Stimulated activated CD4-positive, alpha-beta T cell treated with anti-CD3 and anti-CD28 coated beads, Interleukin-15, amount 100 ng/mL, for 48 hours (primary cell): ENCODE results near the gene PIK3CD.
"Not testable (repeated sequence)": the region's sequence is repeated elsewhere in the genome, so short reads cannot be mapped to it uniquely, and the experiment has no call there.

Experiments used
- DNase-seq, 2 donors: peaks; one replicate each; pipeline ENCODE4 v3.0.0-alpha.2; 2020; ENCODE audit warnings: low read depth in 2 of 2

Gene PIK3CD

GRCh38 chr1:9621032-9621431 lies 30.5 kb upstream of the PIK3CD start:
- DNase-seq, result no peak

DNA sequence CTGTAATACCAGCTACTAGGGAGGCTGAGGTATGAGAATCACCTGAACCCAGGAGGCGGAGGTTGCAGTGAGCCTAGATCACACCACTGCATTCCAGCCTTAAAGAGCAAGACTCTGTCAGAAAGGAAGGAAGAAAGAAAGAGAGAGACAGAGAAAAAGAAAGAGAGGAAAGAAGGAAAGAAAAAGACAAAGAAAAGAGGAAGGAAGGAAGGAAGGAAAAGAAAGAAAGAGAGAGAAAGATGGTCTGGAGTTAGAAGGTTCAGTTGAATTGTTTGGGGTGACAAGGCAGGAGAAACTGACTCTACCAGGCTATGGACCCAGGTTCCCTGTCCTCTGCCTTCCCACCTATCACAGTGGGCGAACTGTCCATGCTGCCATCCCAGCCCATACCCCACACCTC lies 27.4 kb upstream of the PIK3CD start:
- no peak for DNase-seq

- DNase-seq, result not testable (repeated sequence)
Observed at GRCh38 chr1:9625030-9625429, 26.5 kb upstream of the PIK3CD start.

GRCh38 chr1:9626201-9626608 lies 25.3 kb upstream of the PIK3CD start:
- no peak for DNase-seq

DNA sequence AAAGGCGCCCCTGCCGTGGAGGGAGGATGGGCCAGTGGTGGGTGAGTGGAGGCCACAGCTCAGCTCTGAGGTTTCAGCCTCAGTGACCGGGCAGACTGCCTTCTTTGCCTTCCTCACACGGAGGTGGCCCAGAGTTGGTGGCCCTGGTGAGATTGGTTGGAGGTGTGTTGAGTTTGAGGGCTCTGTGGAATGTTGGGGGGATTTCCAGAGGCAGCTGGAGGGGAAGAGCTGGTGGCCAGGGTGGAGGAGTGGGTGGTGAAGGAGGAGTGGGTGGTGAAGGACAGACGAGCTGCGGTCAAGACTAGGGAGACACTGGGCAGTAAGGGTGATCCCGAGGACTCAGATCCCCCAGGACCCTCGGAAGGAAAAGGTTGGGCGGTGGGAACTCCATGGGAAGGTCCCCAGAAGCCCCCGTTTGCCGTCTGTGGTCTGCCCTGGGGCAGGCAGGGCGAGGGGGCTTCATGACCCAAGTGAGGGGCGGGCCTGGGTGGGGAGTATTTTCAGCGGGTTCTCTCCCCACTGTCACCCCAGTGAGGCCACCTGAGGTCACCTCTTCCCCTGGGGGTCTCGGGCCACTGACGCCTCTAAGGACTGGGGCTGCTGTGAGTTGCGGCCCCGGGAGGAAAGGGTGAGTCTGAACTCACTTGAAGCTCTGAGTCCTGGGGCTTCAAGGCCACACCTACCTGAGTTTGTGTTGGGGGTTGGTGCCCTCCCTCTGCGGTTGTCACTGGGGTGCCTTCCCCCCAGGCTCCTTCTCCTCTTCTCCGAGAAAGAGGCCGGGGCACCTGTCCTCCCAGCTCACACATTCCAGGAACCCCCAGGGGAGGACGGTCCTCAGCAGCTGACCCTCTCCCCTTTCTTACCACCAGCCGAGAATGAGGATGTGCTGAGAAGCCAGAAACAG lies 22.7 kb upstream of the PIK3CD start:
- DNase-seq, result peak; percentile 65 to 72

DNA sequence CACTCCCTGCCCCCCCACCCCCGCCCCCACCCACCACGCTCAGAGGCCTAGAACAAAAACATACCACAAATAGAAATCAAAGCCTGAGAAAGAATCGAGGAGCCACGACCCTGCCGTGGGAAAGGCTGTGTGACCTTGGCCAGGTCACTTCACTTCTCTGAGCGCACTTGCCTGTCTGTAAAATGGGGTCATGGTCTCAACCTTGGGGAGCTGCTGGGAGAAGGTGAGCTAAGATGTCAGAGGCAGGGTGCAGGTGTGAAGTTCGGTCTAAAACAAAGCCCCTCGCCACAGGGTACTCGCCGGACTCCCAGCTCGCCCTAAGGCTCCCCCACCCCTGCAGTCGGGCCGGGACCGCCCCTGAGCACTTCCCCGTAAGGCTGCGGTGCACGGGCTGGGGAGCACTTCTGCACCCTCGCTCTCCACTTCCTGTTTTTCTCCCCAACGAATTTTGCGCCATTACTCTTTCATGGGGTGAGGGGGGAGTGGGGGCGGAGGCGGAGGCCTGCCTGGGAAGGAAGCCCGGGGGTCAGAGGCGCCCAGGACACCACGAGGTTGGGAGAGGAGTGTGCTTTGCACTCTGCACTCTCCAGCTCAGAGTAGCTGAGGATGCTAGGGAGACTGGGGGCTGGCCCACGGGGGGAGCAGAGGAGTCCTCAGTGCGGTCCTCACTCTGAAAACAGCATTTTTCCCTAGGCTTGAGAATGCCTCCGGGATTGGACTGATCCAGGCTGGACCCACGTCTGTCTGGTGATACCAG lies 21.9 kb upstream of the PIK3CD start:
- peak; percentile 66 to 70 for DNase-seq

DNA sequence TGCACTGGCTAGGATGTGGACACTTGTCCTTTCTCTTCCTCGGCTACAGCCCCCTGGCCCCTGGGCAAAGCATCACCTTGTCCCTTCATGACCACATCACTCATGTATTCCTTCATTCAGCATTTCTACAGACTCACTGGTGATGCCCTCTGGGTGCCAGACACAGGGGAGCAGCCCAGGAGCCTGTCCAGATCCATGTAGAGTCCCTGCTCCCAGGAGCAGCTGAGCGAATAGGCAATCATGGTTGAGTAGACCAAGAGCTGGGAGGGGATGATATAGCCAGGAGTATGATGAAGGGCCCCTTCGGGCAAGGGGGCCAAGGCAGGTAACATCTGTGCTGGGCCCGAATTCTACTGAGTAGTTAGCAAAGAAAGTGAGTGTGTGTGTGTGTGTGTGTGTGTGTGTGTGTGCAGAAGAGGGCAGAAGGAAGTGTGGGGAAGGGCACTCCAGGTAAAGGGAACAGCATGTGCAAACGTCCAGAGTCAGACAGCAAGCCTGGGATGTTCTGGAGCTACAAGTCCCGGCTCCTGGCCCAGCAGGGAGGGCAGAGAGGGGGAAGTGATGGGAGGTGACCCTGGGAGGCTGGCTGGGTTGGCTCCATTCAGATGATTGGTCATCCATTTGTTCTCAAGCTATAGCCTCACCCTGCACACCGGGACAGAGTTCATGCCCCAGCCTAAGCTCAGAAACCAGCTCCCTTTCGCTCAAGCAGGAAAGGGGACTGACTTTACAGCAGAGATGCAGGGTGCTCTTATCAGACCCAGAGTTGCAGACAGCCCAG lies 21.0 kb upstream of the PIK3CD start:
- no peak for DNase-seq

GRCh38 chr1:9631613-9632012 lies 19.9 kb upstream of the PIK3CD start:
- no peak for DNase-seq

DNA sequence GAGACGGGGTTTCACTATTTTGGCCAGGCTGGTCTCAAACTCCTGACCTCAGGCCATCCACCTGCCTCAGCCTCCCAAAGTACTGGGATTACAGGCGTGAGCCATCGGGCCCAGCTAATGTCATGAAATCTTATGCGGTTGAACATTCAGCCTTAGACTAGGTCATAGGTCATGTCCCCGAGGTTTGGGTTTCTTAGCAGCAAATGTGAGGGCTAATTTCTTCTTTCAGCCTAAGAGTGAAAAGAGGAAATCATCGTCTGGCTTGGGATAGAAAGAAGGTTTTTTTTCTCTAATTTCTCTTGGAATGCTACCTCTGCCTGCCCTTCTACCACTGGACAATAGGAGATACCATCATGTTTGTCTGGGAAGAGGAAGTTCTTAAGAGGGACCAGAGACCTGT lies 18.0 kb upstream of the PIK3CD start:
- no peak for DNase-seq

GRCh38 chr1:9634582-9634981 lies 16.9 kb upstream of the PIK3CD start:
- DNase-seq, result no peak

- DNase-seq, result no peak
Observed at GRCh38 chr1:9639227-9639626, 12.3 kb upstream of the PIK3CD start.

GRCh38 chr1:9643351-9644256 lies 7.9 kb upstream of the PIK3CD start:
- DNase-seq, result no peak

DNA sequence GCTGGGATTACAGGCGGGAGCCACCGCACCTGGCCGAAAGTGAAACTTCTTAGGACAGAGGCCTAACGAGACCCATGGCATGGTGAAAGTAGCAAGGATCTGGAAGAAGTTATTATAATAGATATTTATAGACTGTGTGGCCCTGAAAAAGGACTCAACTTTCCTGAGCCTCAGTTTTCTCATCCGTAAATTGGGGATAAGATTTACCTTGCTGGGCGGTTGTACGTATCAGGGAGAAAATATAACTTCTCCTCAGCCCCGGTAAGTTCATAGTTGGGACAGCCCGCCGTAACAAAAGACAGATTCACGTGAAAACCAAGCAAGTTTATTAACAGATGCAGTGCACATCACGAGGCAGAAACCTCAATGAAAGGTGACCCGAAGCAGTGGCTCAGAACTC lies 5.5 kb upstream of the PIK3CD start:
- no peak for DNase-seq

DNA sequence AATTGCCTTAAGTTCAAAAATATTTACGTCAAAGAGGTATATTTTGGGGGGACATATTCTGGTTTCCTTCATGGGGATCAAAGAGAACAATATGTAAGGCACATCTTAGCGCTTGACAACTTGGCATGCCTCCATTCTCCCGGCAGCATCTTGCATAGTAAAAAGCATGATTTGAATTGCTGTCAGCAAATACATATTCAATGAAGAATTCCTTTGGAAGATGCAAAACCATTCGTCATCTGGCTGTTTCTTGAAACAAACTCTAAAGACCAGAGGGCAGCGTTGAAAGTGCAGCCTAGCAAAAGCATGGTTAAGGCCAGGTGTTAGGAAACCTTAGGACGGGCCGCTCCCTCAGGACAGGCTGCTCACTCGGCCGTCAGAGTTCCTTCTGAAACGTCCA lies 3.4 kb upstream of the PIK3CD start:
- no peak for DNase-seq

DNA sequence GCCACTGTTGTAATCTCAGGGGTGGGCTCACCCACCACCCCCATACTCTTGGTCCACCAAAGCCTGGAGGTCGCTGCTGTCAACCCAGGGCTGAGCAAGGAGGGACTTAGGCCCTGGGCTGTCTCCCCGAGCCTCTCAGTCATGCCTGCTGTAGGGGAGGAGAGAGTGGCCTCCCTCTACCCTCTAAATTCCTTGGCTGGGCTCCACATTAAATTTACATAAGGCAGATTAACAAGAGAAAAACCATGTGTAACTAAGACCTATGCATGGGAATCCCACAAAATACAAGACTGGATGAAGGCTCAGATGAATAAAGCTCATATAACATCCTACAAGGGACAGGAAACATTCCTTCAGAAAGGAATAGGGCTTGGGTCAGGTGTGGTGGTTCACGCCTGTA lies 1.8 kb upstream of the PIK3CD start:
- no peak for DNase-seq

DNA sequence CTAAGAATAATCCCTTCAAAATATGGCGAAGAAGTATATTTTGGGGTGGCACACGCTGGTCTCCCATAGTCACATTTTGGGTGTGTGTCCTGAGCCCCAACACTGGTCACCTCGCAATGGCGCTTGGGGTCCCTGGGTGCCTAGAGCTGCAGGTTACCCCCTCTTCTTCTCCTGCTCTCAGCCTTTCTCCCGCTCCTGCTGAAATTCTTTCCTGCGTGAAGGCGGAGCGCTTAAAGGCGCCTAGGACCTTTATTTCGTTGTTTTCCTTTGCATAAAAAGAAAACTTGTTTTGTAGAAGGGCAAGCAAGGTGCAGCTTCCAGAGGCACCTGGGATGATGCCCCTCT lies 339 bp upstream of the PIK3CD start:
- no peak for DNase-seq

GRCh38 chr1:9652379-9653209 lies 1.1 kb downstream of the PIK3CD start:
- DNase-seq, result peak in 1 of 2 donors; percentile 28

DNA sequence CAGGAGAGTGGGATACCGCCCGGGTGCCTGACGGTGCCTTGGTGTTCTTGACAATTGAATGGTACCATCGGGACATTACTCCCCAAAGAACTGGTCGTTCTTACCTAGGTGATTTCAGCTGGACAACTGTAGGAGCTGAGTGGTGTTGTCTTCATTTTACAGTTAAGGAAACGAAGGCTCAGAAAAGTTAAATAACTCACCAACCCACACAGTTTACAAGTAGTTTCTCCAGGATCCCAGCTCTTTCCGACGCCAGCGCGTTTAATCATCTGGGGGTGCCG lies 1.6 kb downstream of the PIK3CD start:
- no peak for DNase-seq

DNA sequence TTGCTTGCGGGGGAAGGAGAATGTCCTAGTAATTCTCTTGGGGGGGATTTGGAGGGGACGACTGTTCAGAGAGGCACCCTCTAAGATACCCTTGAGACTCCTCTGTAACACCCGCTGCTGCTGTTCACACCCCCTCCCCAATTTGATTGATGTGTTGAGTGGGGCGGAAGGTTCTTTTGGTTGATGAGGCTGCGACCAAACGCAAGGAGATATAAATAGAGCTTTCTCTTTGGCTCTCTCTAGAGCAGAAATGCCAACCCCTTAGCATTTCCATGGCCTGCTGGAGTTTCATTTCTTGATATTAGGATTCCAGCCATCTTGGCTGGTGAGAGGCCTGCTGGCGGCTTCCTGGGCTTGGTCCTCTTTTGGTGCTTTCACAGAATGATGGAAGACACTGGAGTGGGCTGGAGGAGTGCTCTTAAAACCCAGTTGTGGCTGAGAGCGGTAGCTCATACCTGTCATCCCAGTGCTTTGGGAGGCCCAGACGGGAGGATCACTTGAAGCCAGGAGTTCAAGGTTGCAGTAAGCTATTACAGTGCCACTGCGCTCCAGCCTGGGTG lies 2.0 kb downstream of the PIK3CD start:
- DNase-seq, result peak in 1 of 2 donors; percentile 32
